ENCODE data around the gene PSME1. TPM values are rescaled to one million over a fixed set of nuclear protein-coding genes. Genes with fewer than 3 reads are reported as not detected.
A peak's percentile ranks its signal among the peaks of the same experiment; 100 is the strongest.

PSME1 gene
- total and polyA plus RNA-seq, 10 of the 15 experiments (the other 5 are each of a cell fraction or from before 2014, with no cell fraction given): 250 to 1,378 (median 412) TPM

GRCh38 chr14:24093901-24094840, 41.8 kb upstream of the PSME1 start, which contains the start of gene PCK2 (continued):
- peak; percentile 35; the same call in 1 of the 2 replicates for TF ChIP-seq ZNF687 (IDR thresholded peaks at IDR 0.05)
- peak; percentile 73 for TF ChIP-seq IKZF1 (conservative IDR thresholded peaks at IDR 0.05)
- peak; percentile 47; the same call in 1 of the 2 replicates for TF ChIP-seq BACH1 (IDR thresholded peaks at IDR 0.05; ENCODE audit: borderline replicate concordance)
- no peak for TF ChIP-seq EP300 (IDR thresholded peaks at IDR 0.05; ENCODE audit: borderline replicate concordance in 1 of 2, control insufficient read depth in 1 of 2, low read depth in 2 of 2, low read length in 2 of 2)
- TF ChIP-seq MEF2B (IDR thresholded peaks at IDR 0.05; ENCODE audit: partially characterized antibody, poor library complexity, severe bottlenecking): peak; percentile 58
- peak; percentile 91 for TF ChIP-seq POLR2A (IDR thresholded peaks at IDR 0.05; ENCODE audit: low read depth, low read length)
- peak; percentile 91 for TF ChIP-seq SMARCA5 (IDR thresholded peaks at IDR 0.05)
- 0 out of 2 replicates have a peak, but pooled peaks have one; percentile 65 for TF ChIP-seq CHD1 (IDR thresholded peaks at IDR 0.05; ENCODE audit: low read depth, low read length)
- TF ChIP-seq PAX5 (IDR thresholded peaks at IDR 0.05; ENCODE audit: borderline replicate concordance, low read depth, low read length): 0 out of 2 replicates have a peak, but pooled peaks have one; percentile 19
